Heart left ventricle (tissue), 16 donors: ENCODE measurements around the gene NUS1. TPM values are rescaled to one million over a fixed set of nuclear protein-coding genes. Genes with fewer than 3 reads are reported as not detected.

Experiments used
- ATAC-seq, 4 donors: fragments of 200-7000 bp; cut with Tn5 transposase; one replicate each; pipeline ENCODE4 v1.9.1; 2020 to 2022; ENCODE audit warnings: moderate library complexity in 4 of 4, mild to moderate bottlenecking in 3 of 4, moderate number of reproducible peaks in 1 of 4
- DNase-seq, 5 donors: peaks; one replicate each; pipeline ENCODE4 v3.0.0-alpha.2; 2020
- H3K27ac ChIP-seq, 12 donors: fragments of 200-600 bp; sonication (generic) in 4 of 12; one replicate each; pipeline versions ENCODE4 v1.5.0 to v1.8.0; 2016 to 2022; ENCODE audit warnings: mild to moderate bottlenecking in 2 of 12
- H3K27me3 ChIP-seq, 9 donors: fragments of 200-600 bp; sonication (generic) in 2 of 9; one replicate each; pipeline versions ENCODE4 v1.5.1 to v1.8.0; 2016 to 2022; ENCODE audit warnings: mild to moderate bottlenecking in 3 of 9
- H3K36me3 ChIP-seq, 9 donors: fragments of 200-600 bp; sonication (generic) in 2 of 9; one replicate each; pipeline versions ENCODE4 v1.5.0 to v1.8.0; 2018 to 2022; ENCODE audit warnings: mild to moderate bottlenecking in 2 of 9
- H3K4me1 ChIP-seq, 12 donors: fragments of 200-600 bp; sonication (generic) in 4 of 12; one replicate each; pipeline versions ENCODE4 v1.5.0 to v1.8.0; 2016 to 2022; ENCODE audit warnings: mild to moderate bottlenecking in 3 of 12
- H3K4me3 ChIP-seq, 12 donors: fragments of 200-600 bp; sonication (generic) in 4 of 12; one replicate each; pipeline versions ENCODE4 v1.5.0 to v1.8.0; 2017 to 2022; ENCODE audit warnings: mild to moderate bottlenecking in 9 of 12, moderate library complexity in 4 of 12
- H3K9me3 ChIP-seq, 12 donors: fragments of 200-600 bp; sonication (generic) in 4 of 12; one replicate each; pipeline versions ENCODE4 v1.5.0 to v1.8.0; 2016 to 2022; ENCODE audit warnings: mild to moderate bottlenecking in 1 of 12
- CTCF ChIP-seq, 12 donors: fragments of 200-600 bp; sonication (generic) in 4 of 12; IDR thresholded peaks; one replicate each; pipeline versions ENCODE4 v1.5.0 to v1.8.0; 2018 to 2022; ENCODE audit warnings: antibody characterized with exemption in 12 of 12, mild to moderate bottlenecking in 5 of 12
- POLR2A ChIP-seq, 2 donors: fragments of 450-650 bp; IDR thresholded peaks; one replicate each; pipeline ENCODE4 v1.6.1; 2017; ENCODE audit warnings: antibody characterized with exemption in 2 of 2, mild to moderate bottlenecking in 2 of 2, moderate library complexity in 2 of 2
- WGBS, 4 donors: extraction: QIAGEN DNeasy Blood & Tissue Kit in 2 of 4; methylation state at CpG; one replicate each; pipeline versions ENCODE4 v1.1.5 to v1.1.7; 2013 to 2018; 5-methylcytosine and 5-hydroxymethylcytosine counted together
- intact Hi-C, 10 donors: fragments of 100-400 bp; cut with DNase I; formaldehyde crosslinking; loops; one replicate each; pipeline versions ENCODE4 v1.11.1 to v1.14.2; 2022
- polyA plus RNA-seq, 2 donors: library from polyadenylated mRNA; stranded (reverse); fragments of 200-250 nt; gene quantifications; one replicate each; pipeline ENCODE4 v1.2.3, GENCODE V29; 2013
- total RNA-seq, 9 donors: library from RNA; depleted of rRNA in 2 of 9; stranded (reverse); fragments of >200 nt in 2 of 9; fragmentation: NEBNext Ultra II Directional in 3 of 9; extraction: Animal tissue kit (Norgen Biotek cat#: 25700) in 3 of 9; gene quantifications; one replicate each; pipeline versions ENCODE4 v1.1.0 to v1.2.4, GENCODE V29; 2016 to 2023
- donor health status: ischemic (EF 13 %, LVEDD 7.1; RV severe dilation, severe dysfunction).
- donor health status: healthy with polysubstance abuse.
- donor health status: DM: no; HTN: yes; CAD: no.
- donor health status: DM: no; HTN: no; CAD: no.
- donor health status: ischemic (EF 25% LVEDD 6.9; RV normal size, moderate dysfunction).
- donor health status: ischemic (EF 25% LVEDD 5.7; RV mildly dilated, moderate dysfunction).
- donor health status: healthy.
- donor health status: DM: yes; HTN: yes; CAD: no.
- donor health status: ischemic (EF 35%, LVEDD 5.7; RV mildly dilated, moderate dysfunction).
- donor health status: nonischemic (EF 11% LVEDD 7.7; RV severe dilation, severe dysfunction).
- donor health status: DM: yes; HTN: yes; CAD: no.
- donor health status: PGD.
- donor health status: ischemic (EF 29% LVEDD 5.4; RV normal size, mild dysfunction).
- donor health status: nonischemic (EF 23%, LVEDD 6.1; RV moderate dilation, normal function).

The NUS1 gene
- total and polyA plus RNA-seq, 11 donors: 8.1 to 22.0 (median 14.7) TPM

GRCh38 chr6:117677553-117678141 is 2.4 kb downstream of the NUS1 start:
- H3K4me1 ChIP-seq: peaks cover 5 to 73% (median 41%) of the 10 kb centered on the region in 12 donors
- intact Hi-C loops: loop anchor here in 2 of 10 donors (5.0 to 10.0 kb wide), 2 partner anchors 75 to 587 kb away; partner anchors contain the start of gene GOPC (in 2 of the 2)
- peak overlapping the region in 2 of 12 donors; percentile 9 to 27 for H3K27ac ChIP-seq
- peak overlapping the region in 2 of 12 donors; percentile 84 for H3K4me3 ChIP-seq
- H3K27me3 ChIP-seq: no peaks in the 10 kb centered on the region
- no peaks in the 10 kb centered on the region for H3K36me3 ChIP-seq
- no peak for DNase-seq
- H3K9me3 ChIP-seq: peaks cover 0 to 7% (median 0%) of the 10 kb centered on the region in 12 donors
- TF ChIP-seq POLR2A (IDR thresholded peaks at IDR 0.05): no peak
- TF ChIP-seq CTCF (IDR thresholded peaks at IDR 0.05): no peak
- ATAC-seq: no peak
- 33 to 49% (median 39%) methylated on average over 5 of the region's 5 CpGs for WGBS, 4 donors

- no peak for DNase-seq
- intact Hi-C loops: no loop called here
- TF ChIP-seq CTCF (IDR thresholded peaks at IDR 0.05) (no peak), POLR2A (IDR thresholded peaks at IDR 0.05) (no peak)
- WGBS, 4 donors: 17 to 43% (median 26%) methylated on average over 3 of the region's 3 CpGs
- peak overlapping the region in 8 of 12 donors; percentile 6 to 34 (median 20) for H3K27ac ChIP-seq
- peak in 2 of 4 donors; percentile 34 to 50 for ATAC-seq
- peaks cover 4 to 85% (median 54%) of the 10 kb centered on the region in 12 donors for H3K4me1 ChIP-seq
- H3K27me3 ChIP-seq: no peaks in the 10 kb centered on the region
- no peak overlapping the region for H3K4me3 ChIP-seq
- no peaks in the 10 kb centered on the region for H3K36me3 ChIP-seq
- peaks cover 0 to 7% (median 0%) of the 10 kb centered on the region in 12 donors for H3K9me3 ChIP-seq
Measured at GRCh38 chr6:117681162-117681741, 6.0 kb downstream of the NUS1 start.

- Histone ChIP-seq H3K4me1 (peaks cover 0 to 70% (median 45%) of the 10 kb centered on the region in 12 donors), H3K9me3 (peaks cover 0 to 6% (median 0%) of the 10 kb centered on the region in 12 donors), H3K36me3 (no peaks in the 10 kb centered on the region), H3K4me3 (no peak overlapping the region), H3K27me3 (no peaks in the 10 kb centered on the region), H3K27ac (no peak overlapping the region)
- ATAC-seq (no peak), DNase-seq (no peak)
- intact Hi-C loops: no loop called here
- TF ChIP-seq CTCF (IDR thresholded peaks at IDR 0.05): no peak
- no peak for TF ChIP-seq POLR2A (IDR thresholded peaks at IDR 0.05)
- 94 to 98% (median 95%) methylated on average over 1 of the region's 1 CpG for WGBS, 4 donors
Measured at GRCh38 chr6:117684749-117685148, 9.5 kb downstream of the NUS1 start.

- H3K4me1 ChIP-seq: peaks cover 0 to 64% (median 45%) of the 10 kb centered on the region in 12 donors
Measured at GRCh38 chr6:117685359-117685758, 10.1 kb downstream of the NUS1 start.

More at GRCh38 chr6:117685359-117685758, 10.1 kb downstream of the NUS1 start:
- DNase-seq: no peak
- no peaks in the 10 kb centered on the region for H3K36me3 ChIP-seq
- intact Hi-C loops: no loop called here
- WGBS, 4 donors: 97 to 100% (median 98%) methylated on average over 2 of the region's 2 CpGs
- no peaks in the 10 kb centered on the region for H3K27me3 ChIP-seq
- TF ChIP-seq POLR2A (IDR thresholded peaks at IDR 0.05) (no peak), CTCF (IDR thresholded peaks at IDR 0.05) (no peak)
- H3K27ac ChIP-seq: no peak overlapping the region
- H3K9me3 ChIP-seq: no peaks in the 10 kb centered on the region
- no peak overlapping the region for H3K4me3 ChIP-seq
- no peak for ATAC-seq
